ENCODE results near the gene HMGB3.

The HMGB3 gene

DNA sequence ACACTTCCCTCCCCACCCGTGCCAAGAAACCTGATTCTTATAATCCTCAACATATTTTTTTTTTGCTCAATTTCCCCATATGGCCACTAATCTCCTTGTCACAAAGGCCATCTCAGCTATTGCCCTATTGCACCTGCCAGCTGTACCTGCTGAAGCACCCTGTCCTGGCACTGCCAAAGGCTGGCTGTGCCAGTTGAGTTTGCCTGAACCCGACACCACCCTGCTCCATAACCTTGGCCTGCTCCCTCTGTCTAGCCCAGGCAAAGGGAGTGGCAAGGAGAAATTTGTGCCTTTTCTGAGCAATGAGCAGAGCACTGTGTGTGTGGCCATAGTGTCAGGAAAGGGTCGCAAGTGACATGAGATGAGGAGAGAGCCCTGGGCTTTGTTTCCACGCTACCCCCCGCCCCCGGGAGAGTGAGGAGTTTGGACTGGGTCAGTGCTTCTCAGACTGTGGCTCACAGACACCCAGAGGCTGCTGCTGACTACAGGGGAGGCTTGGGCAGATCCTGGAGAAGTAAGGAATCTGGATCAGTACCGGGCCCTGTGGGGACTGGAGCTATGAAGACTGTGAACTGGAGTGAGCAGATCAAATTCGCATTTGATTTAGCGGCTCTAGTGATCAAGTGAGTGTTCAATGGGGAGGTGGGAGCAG, 42.2 kb upstream of the HMGB3 start:
- no peak overlapping the region for H3K9ac ChIP-seq (ENCODE audit: low read length)
- no peak overlapping the region for H2BK5ac ChIP-seq (ENCODE audit: low read length)
- H4K5ac ChIP-seq (ENCODE audit: low read length): no peak overlapping the region
- no peaks in the 10 kb centered on the region for H3K79me1 ChIP-seq (ENCODE audit: low read length)
- H2AK5ac ChIP-seq (ENCODE audit: low read length): no peak overlapping the region
- H3K56ac ChIP-seq (ENCODE audit: low read length): no peak overlapping the region
- H3K4me1 ChIP-seq (ENCODE audit: control insufficient read depth, low read depth, low read length): no peaks in the 10 kb centered on the region
- H3K4ac ChIP-seq (ENCODE audit: low read depth, low read length): no peak overlapping the region
- H2BK120ac ChIP-seq (ENCODE audit: low read depth, low read length): no peak overlapping the region
- no peak overlapping the region for H3K4me3 ChIP-seq (ENCODE audit: low read length)
- no peaks in the 10 kb centered on the region for H3K36me3 ChIP-seq (ENCODE audit: control insufficient read depth, insufficient read depth, low read length)
- H3K27me3 ChIP-seq (ENCODE audit: insufficient read depth, low read length, poor library complexity): no peaks in the 10 kb centered on the region
- H2BK15ac ChIP-seq (replicated peaks; ENCODE audit: low read depth): no peak overlapping the region
- H3K79me2 ChIP-seq (ENCODE audit: control insufficient read depth, insufficient read depth, low read length): no peaks in the 10 kb centered on the region
- H4K8ac ChIP-seq (ENCODE audit: low read depth, low read length): no peak overlapping the region
- no peak overlapping the region for H3K4me2 ChIP-seq (ENCODE audit: low read length)
- DNase-seq: no peak
- no peak overlapping the region for H3K18ac ChIP-seq (ENCODE audit: low read length)
- H3K23ac ChIP-seq (ENCODE audit: low read length): no peak overlapping the region
- H3K27ac ChIP-seq (ENCODE audit: low read depth, low read length): no peak overlapping the region
- no CpG with 5 or more reads among the region's 9 CpGs for WGBS (ENCODE audit: extremely low coverage, insufficient coverage, low lambda C conversion rate)

- H3K36me3 ChIP-seq (ENCODE audit: control insufficient read depth, insufficient read depth, low read length): no peaks in the 10 kb centered on the region
- H3K27me3 ChIP-seq (ENCODE audit: insufficient read depth, low read length, poor library complexity): no peaks in the 10 kb centered on the region
- no peak overlapping the region for H3K4me2 ChIP-seq (ENCODE audit: low read length)
- H3K4me1 ChIP-seq (ENCODE audit: control insufficient read depth, low read depth, low read length): no peaks in the 10 kb centered on the region
- H3K79me1 ChIP-seq (ENCODE audit: low read length): no peaks in the 10 kb centered on the region
- no peak overlapping the region for H4K8ac ChIP-seq (ENCODE audit: low read depth, low read length)
- no peak overlapping the region for H3K56ac ChIP-seq (ENCODE audit: low read length)
- H2BK15ac ChIP-seq (replicated peaks; ENCODE audit: low read depth): no peak overlapping the region
- H3K4ac ChIP-seq (ENCODE audit: low read depth, low read length): no peak overlapping the region
- no peak overlapping the region for H2BK120ac ChIP-seq (ENCODE audit: low read depth, low read length)
- H3K23ac ChIP-seq (ENCODE audit: low read length): no peak overlapping the region
- no peak overlapping the region for H3K27ac ChIP-seq (ENCODE audit: low read depth, low read length)
- H2AK5ac ChIP-seq (ENCODE audit: low read length): no peak overlapping the region
- no peak overlapping the region for H3K9ac ChIP-seq (ENCODE audit: low read length)
- no peak overlapping the region for H3K4me3 ChIP-seq (ENCODE audit: low read length)
- H3K18ac ChIP-seq (ENCODE audit: low read length): no peak overlapping the region
- WGBS (ENCODE audit: extremely low coverage, insufficient coverage, low lambda C conversion rate): no CpG with 5 or more reads among the region's 2 CpGs
- H2BK5ac ChIP-seq (ENCODE audit: low read length): no peak overlapping the region
- no peak for DNase-seq
- H3K79me2 ChIP-seq (ENCODE audit: control insufficient read depth, insufficient read depth, low read length): no peaks in the 10 kb centered on the region
- no peak overlapping the region for H4K5ac ChIP-seq (ENCODE audit: low read length)
Observed at GRCh38 chrX:150941580-150941979, 41.6 kb upstream of the HMGB3 start.

- Histone ChIP-seq H3K79me1 (ENCODE audit: low read length) (no peaks in the 10 kb centered on the region), H2AK5ac (ENCODE audit: low read length) (no peak overlapping the region), H3K23ac (ENCODE audit: low read length) (no peak overlapping the region), H4K8ac (ENCODE audit: low read depth, low read length) (no peak overlapping the region), H3K27me3 (ENCODE audit: insufficient read depth, low read length, poor library complexity) (no peaks in the 10 kb centered on the region), H4K5ac (ENCODE audit: low read length) (no peak overlapping the region), H3K18ac (ENCODE audit: low read length) (no peak overlapping the region), H2BK5ac (ENCODE audit: low read length) (no peak overlapping the region), H2BK120ac (ENCODE audit: low read depth, low read length) (no peak overlapping the region), H3K4me1 (ENCODE audit: control insufficient read depth, low read depth, low read length) (no peaks in the 10 kb centered on the region), H2BK15ac (replicated peaks; ENCODE audit: low read depth) (no peak overlapping the region), H3K4me2 (ENCODE audit: low read length) (no peak overlapping the region), H3K4ac (ENCODE audit: low read depth, low read length) (no peak overlapping the region), H3K79me2 (ENCODE audit: control insufficient read depth, insufficient read depth, low read length) (no peaks in the 10 kb centered on the region), H3K27ac (ENCODE audit: low read depth, low read length) (no peak overlapping the region), H3K4me3 (ENCODE audit: low read length) (no peak overlapping the region), H3K36me3 (ENCODE audit: control insufficient read depth, insufficient read depth, low read length) (no peaks in the 10 kb centered on the region), H3K9ac (ENCODE audit: low read length) (no peak overlapping the region), H3K56ac (ENCODE audit: low read length) (no peak overlapping the region)
- WGBS (ENCODE audit: extremely low coverage, insufficient coverage, low lambda C conversion rate): no CpG with 5 or more reads among the region's 9 CpGs
- no peak for DNase-seq
Observed at GRCh38 chrX:150942942-150943594, 40.1 kb upstream of the HMGB3 start.

GRCh38 chrX:150944233-150944632, 38.9 kb upstream of the HMGB3 start:
- no peak overlapping the region for H2BK5ac ChIP-seq (ENCODE audit: low read length)
- H3K27ac ChIP-seq (ENCODE audit: low read depth, low read length): no peak overlapping the region
- no peak overlapping the region for H4K5ac ChIP-seq (ENCODE audit: low read length)
- H3K36me3 ChIP-seq (ENCODE audit: control insufficient read depth, insufficient read depth, low read length): no peaks in the 10 kb centered on the region
- no peaks in the 10 kb centered on the region for H3K79me2 ChIP-seq (ENCODE audit: control insufficient read depth, insufficient read depth, low read length)
- H3K4me3 ChIP-seq (ENCODE audit: low read length): no peak overlapping the region
- DNase-seq: no peak
- no peaks in the 10 kb centered on the region for H3K4me1 ChIP-seq (ENCODE audit: control insufficient read depth, low read depth, low read length)
- no peak overlapping the region for H3K23ac ChIP-seq (ENCODE audit: low read length)
- no CpG with 5 or more reads among the region's 3 CpGs for WGBS (ENCODE audit: extremely low coverage, insufficient coverage, low lambda C conversion rate)
- no peaks in the 10 kb centered on the region for H3K79me1 ChIP-seq (ENCODE audit: low read length)
- no peak overlapping the region for H2BK120ac ChIP-seq (ENCODE audit: low read depth, low read length)
- H3K27me3 ChIP-seq (ENCODE audit: insufficient read depth, low read length, poor library complexity): no peaks in the 10 kb centered on the region
- H2BK15ac ChIP-seq (replicated peaks; ENCODE audit: low read depth): no peak overlapping the region
- H3K4me2 ChIP-seq (ENCODE audit: low read length): no peak overlapping the region
- H3K18ac ChIP-seq (ENCODE audit: low read length): no peak overlapping the region
- H2AK5ac ChIP-seq (ENCODE audit: low read length): no peak overlapping the region
- no peak overlapping the region for H3K56ac ChIP-seq (ENCODE audit: low read length)
- no peak overlapping the region for H4K8ac ChIP-seq (ENCODE audit: low read depth, low read length)
- H3K9ac ChIP-seq (ENCODE audit: low read length): no peak overlapping the region
- no peak overlapping the region for H3K4ac ChIP-seq (ENCODE audit: low read depth, low read length)

DNA sequence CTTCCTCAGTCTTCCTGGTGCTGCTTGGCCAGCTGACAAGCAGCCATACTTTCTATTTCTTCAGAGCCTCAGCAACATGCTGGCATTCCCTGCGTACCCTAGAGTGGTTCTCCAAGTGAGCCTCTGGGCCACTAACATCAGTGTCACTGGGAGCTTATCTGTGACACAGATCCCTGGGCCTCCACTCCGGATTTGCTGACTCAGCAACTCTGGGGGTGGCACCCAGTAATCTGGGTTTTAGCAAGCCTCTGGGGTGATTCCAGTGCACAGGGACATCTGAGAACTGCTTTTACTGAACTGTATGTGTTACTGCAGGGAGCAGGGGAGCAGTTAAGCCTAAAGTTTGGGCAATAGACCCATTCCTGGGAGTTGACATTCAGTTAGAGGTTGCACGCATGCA, 28.2 kb upstream of the HMGB3 start:
- no peak overlapping the region for H2BK5ac ChIP-seq (ENCODE audit: low read length)
- no peak overlapping the region for H3K4me2 ChIP-seq (ENCODE audit: low read length)
- H3K18ac ChIP-seq (ENCODE audit: low read length): no peak overlapping the region
- no peak for DNase-seq
- no CpG with 5 or more reads among the region's 3 CpGs for WGBS (ENCODE audit: extremely low coverage, insufficient coverage, low lambda C conversion rate)
- no peak overlapping the region for H3K9ac ChIP-seq (ENCODE audit: low read length)
- H3K23ac ChIP-seq (ENCODE audit: low read length): no peak overlapping the region
- no peak overlapping the region for H3K27ac ChIP-seq (ENCODE audit: low read depth, low read length)
- H4K5ac ChIP-seq (ENCODE audit: low read length): no peak overlapping the region
- no peak overlapping the region for H2BK120ac ChIP-seq (ENCODE audit: low read depth, low read length)
- no peaks in the 10 kb centered on the region for H3K79me1 ChIP-seq (ENCODE audit: low read length)
- H3K4me3 ChIP-seq (ENCODE audit: low read length): no peak overlapping the region
- H2BK15ac ChIP-seq (replicated peaks; ENCODE audit: low read depth): no peak overlapping the region
- H3K79me2 ChIP-seq (ENCODE audit: control insufficient read depth, insufficient read depth, low read length): no peaks in the 10 kb centered on the region
- H2AK5ac ChIP-seq (ENCODE audit: low read length): no peak overlapping the region
- H3K27me3 ChIP-seq (ENCODE audit: insufficient read depth, low read length, poor library complexity): no peaks in the 10 kb centered on the region
- no peak overlapping the region for H4K8ac ChIP-seq (ENCODE audit: low read depth, low read length)
- no peaks in the 10 kb centered on the region for H3K36me3 ChIP-seq (ENCODE audit: control insufficient read depth, insufficient read depth, low read length)
- H3K4ac ChIP-seq (ENCODE audit: low read depth, low read length): no peak overlapping the region
- no peak overlapping the region for H3K56ac ChIP-seq (ENCODE audit: low read length)
- H3K4me1 ChIP-seq (ENCODE audit: control insufficient read depth, low read depth, low read length): no peaks in the 10 kb centered on the region

GRCh38 chrX:150955590-150955989, 27.5 kb upstream of the HMGB3 start:
- H3K4ac ChIP-seq (ENCODE audit: low read depth, low read length): no peak overlapping the region
- no peak overlapping the region for H3K9ac ChIP-seq (ENCODE audit: low read length)
- no peak overlapping the region for H3K4me2 ChIP-seq (ENCODE audit: low read length)
- H3K56ac ChIP-seq (ENCODE audit: low read length): no peak overlapping the region
- no peaks in the 10 kb centered on the region for H3K4me1 ChIP-seq (ENCODE audit: control insufficient read depth, low read depth, low read length)
- H3K36me3 ChIP-seq (ENCODE audit: control insufficient read depth, insufficient read depth, low read length): no peaks in the 10 kb centered on the region
- WGBS (ENCODE audit: extremely low coverage, insufficient coverage, low lambda C conversion rate): no CpG with 5 or more reads among the region's 2 CpGs
- H3K23ac ChIP-seq (ENCODE audit: low read length): no peak overlapping the region
- no peak for DNase-seq
- no peak overlapping the region for H2BK5ac ChIP-seq (ENCODE audit: low read length)
- H3K79me2 ChIP-seq (ENCODE audit: control insufficient read depth, insufficient read depth, low read length): no peaks in the 10 kb centered on the region
- H4K8ac ChIP-seq (ENCODE audit: low read depth, low read length): no peak overlapping the region
- no peak overlapping the region for H2AK5ac ChIP-seq (ENCODE audit: low read length)
- no peak overlapping the region for H2BK120ac ChIP-seq (ENCODE audit: low read depth, low read length)
- H3K18ac ChIP-seq (ENCODE audit: low read length): no peak overlapping the region
- H4K5ac ChIP-seq (ENCODE audit: low read length): no peak overlapping the region
- H3K4me3 ChIP-seq (ENCODE audit: low read length): no peak overlapping the region
- no peak overlapping the region for H2BK15ac ChIP-seq (replicated peaks; ENCODE audit: low read depth)
- H3K27me3 ChIP-seq (ENCODE audit: insufficient read depth, low read length, poor library complexity): no peaks in the 10 kb centered on the region
- H3K79me1 ChIP-seq (ENCODE audit: low read length): no peaks in the 10 kb centered on the region
- H3K27ac ChIP-seq (ENCODE audit: low read depth, low read length): no peak overlapping the region

All from mesendoderm (in vitro differentiated cells).